Measurements from ENCODE around the gene SCUBE1.

GRCh38 chr22:43213962-43214361, 129.2 kb downstream of the SCUBE1 start:
- no peak for TF ChIP-seq MXI1 (IDR thresholded peaks at IDR 0.05; ENCODE audit: low read depth, low read length)
- no peak for TF ChIP-seq CTCF (IDR thresholded peaks at IDR 0.05)
- no peak for TF ChIP-seq PBX3 (IDR thresholded peaks at IDR 0.05)
- TF ChIP-seq EP300 (IDR thresholded peaks at IDR 0.05; ENCODE audit: borderline replicate concordance in 1 of 2, low read depth in 1 of 2, low read length in 1 of 2) = no peak

All from SK-N-SH (cell line).